NCI-H226 (cell line): ENCODE results near the gene BMPR2.
A peak's percentile ranks its signal among the peaks of the same experiment; 100 is the strongest.
"Not testable (repeated sequence)": the region's sequence is repeated elsewhere in the genome, so short reads cannot be mapped to it uniquely, and the experiment has no call there.

Experiments
- DNase-seq: peaks from one replicate; pipeline ENCODE4 v3.0.0-alpha.2; 2015

The BMPR2 gene

GRCh38 chr2:202455114-202455513, 79.0 kb downstream of the BMPR2 start:
- no peak for DNase-seq

- DNase-seq = no peak
Measured at GRCh38 chr2:202460119-202460518, 84.0 kb downstream of the BMPR2 start.

GRCh38 chr2:202479090-202479489, 103.0 kb downstream of the BMPR2 start:
- DNase-seq = no peak

- DNase-seq = no peak
Measured at GRCh38 chr2:202479610-202480009, 103.5 kb downstream of the BMPR2 start.

- DNase-seq = no peak
Measured at GRCh38 chr2:202486351-202486750, 110.2 kb downstream of the BMPR2 start.

GRCh38 chr2:202488671-202489070, 112.5 kb downstream of the BMPR2 start:
- no peak for DNase-seq

- DNase-seq = no peak
Measured at GRCh38 chr2:202490479-202490878, 114.4 kb downstream of the BMPR2 start.

GRCh38 chr2:202491514-202491913, 115.4 kb downstream of the BMPR2 start:
- DNase-seq = no peak

- no peak for DNase-seq
Measured at GRCh38 chr2:202494300-202495229, 118.4 kb downstream of the BMPR2 start.

GRCh38 chr2:202495230-202495604, 119.1 kb downstream of the BMPR2 start:
- no peak for DNase-seq

- not testable (repeated sequence) for DNase-seq
Measured at GRCh38 chr2:202496835-202497472, 120.8 kb downstream of the BMPR2 start.

- DNase-seq = not testable (repeated sequence)
Measured at GRCh38 chr2:202497473-202497866, 121.3 kb downstream of the BMPR2 start.

- not testable (repeated sequence) for DNase-seq
Measured at GRCh38 chr2:202499841-202500240, 123.7 kb downstream of the BMPR2 start.

GRCh38 chr2:202503276-202503675, 127.1 kb downstream of the BMPR2 start:
- not testable (repeated sequence) for DNase-seq

GRCh38 chr2:202508686-202509085, 132.6 kb downstream of the BMPR2 start:
- no peak for DNase-seq

- peak; percentile 43 for DNase-seq
Measured at GRCh38 chr2:202510911-202511310, 134.8 kb downstream of the BMPR2 start.

GRCh38 chr2:202512176-202512575, 136.0 kb downstream of the BMPR2 start:
- no peak for DNase-seq

- no peak for DNase-seq
Measured at GRCh38 chr2:202514732-202515131, 138.6 kb downstream of the BMPR2 start.

GRCh38 chr2:202519453-202519852, 143.3 kb downstream of the BMPR2 start:
- no peak for DNase-seq

GRCh38 chr2:202521470-202521869, 145.3 kb downstream of the BMPR2 start:
- DNase-seq = no peak

GRCh38 chr2:202529389-202529788, 153.3 kb downstream of the BMPR2 start:
- peak; percentile 41 for DNase-seq

- DNase-seq = peak; percentile 69
Measured at GRCh38 chr2:202530038-202530437, 153.9 kb downstream of the BMPR2 start.

GRCh38 chr2:202535290-202535689, 159.2 kb downstream of the BMPR2 start:
- not testable (repeated sequence) for DNase-seq

- DNase-seq = peak; percentile 35
Measured at GRCh38 chr2:202541137-202541536, 165.0 kb downstream of the BMPR2 start.
